Hepatocyte (in vitro differentiated cells): ENCODE data around the gene ETF1. TPM values are rescaled to one million over a fixed set of nuclear protein-coding genes. Genes with fewer than 3 reads are reported as not detected.
A peak's percentile ranks its signal among the peaks of the same experiment; 100 is the strongest.

ENCODE experiments used
- DNase-seq: peaks from one replicate; pipeline ENCODE4 v3.0.0-alpha.2; 2016; ENCODE audit warnings: low spot score
- H2AFZ ChIP-seq: fragments of 200-600 bp; sonication (generic); 2 replicates; pipeline ENCODE4 v1.6.0; 2016; ENCODE audit warnings: antibody characterized with exemption, mild to moderate bottlenecking
- H3K27ac ChIP-seq: fragments of 200-600 bp; sonication (generic); 2 replicates; pipeline ENCODE4 v1.5.1; 2016; ENCODE audit warnings: mild to moderate bottlenecking
- H3K27me3 ChIP-seq: fragments of 200-600 bp; sonication (generic); 2 replicates; pipeline ENCODE4 v1.6.1; 2016
- H3K36me3 ChIP-seq: fragments of 200-600 bp; sonication (generic); replicated peaks from 2 replicates; pipeline ENCODE4 v1.5.1; 2016; ENCODE audit warnings: low read depth; ENCODE audit not compliant: insufficient read depth
- H3K4me1 ChIP-seq: fragments of 200-600 bp; sonication (generic); 2 replicates; pipeline ENCODE4 v1.5.1; 2016; ENCODE audit warnings: mild to moderate bottlenecking, moderate library complexity; ENCODE audit not compliant: insufficient read depth
- H3K4me2 ChIP-seq: fragments of 200-600 bp; sonication (generic); 2 replicates; pipeline ENCODE4 v1.6.0; 2016
- H3K4me3 ChIP-seq: fragments of 200-600 bp; sonication (generic); 2 replicates; pipeline ENCODE4 v1.5.1; 2016; ENCODE audit warnings: mild to moderate bottlenecking
- H3K79me2 ChIP-seq: fragments of 200-600 bp; sonication (generic); 2 replicates; pipeline ENCODE4 v1.6.0; 2017; ENCODE audit warnings: mild to moderate bottlenecking
- H3K9me2 ChIP-seq: fragments of 200-600 bp; sonication (generic); replicated peaks from 2 replicates; pipeline ENCODE4 v1.6.0; 2017; ENCODE audit warnings: mild to moderate bottlenecking; ENCODE audit not compliant: insufficient read depth
- H3K9me3 ChIP-seq: fragments of 200-600 bp; sonication (generic); 2 replicates; pipeline ENCODE4 v1.5.1; 2016; ENCODE audit warnings: low read depth, mild to moderate bottlenecking
- H4K20me1 ChIP-seq: fragments of 200-600 bp; sonication (generic); 2 replicates; pipeline ENCODE4 v1.6.0; 2016; ENCODE audit warnings: mild to moderate bottlenecking; ENCODE audit not compliant: insufficient read depth, poor library complexity, severe bottlenecking
- EZH2 ChIP-seq: fragments of 200-600 bp; sonication (generic); IDR thresholded peaks from 2 replicates; pipeline ENCODE4 v1.6.1; 2016; ENCODE audit warnings: antibody characterized with exemption, mild to moderate bottlenecking, borderline replicate concordance
- EZH2phosphoT487 ChIP-seq: fragments of 200-600 bp; sonication (generic); IDR thresholded peaks from one replicate; pipeline ENCODE4 v1.6.1; 2018; ENCODE audit warnings: antibody characterized with exemption, mild to moderate bottlenecking, low read depth, moderate library complexity; ENCODE audit not compliant: unreplicated experiment, severe bottlenecking
- WGBS: methylation state at CpG from one replicate; pipeline ENCODE4 v1.1.6; 2016; ENCODE audit warnings: low lambda C conversion rate; ENCODE audit errors: missing lambda C conversion rate; 5-methylcytosine and 5-hydroxymethylcytosine counted together
- polyA plus RNA-seq: library from polyadenylated mRNA; unstranded; fragments of >200 nt; fragmentation: Nextera tagmentation; extraction: Ambion mirVana; gene quantifications from 2 replicates; pipeline ENCODE4 v1.2.1, GENCODE V29; 2016
- total RNA-seq: library from RNA; depleted of rRNA; stranded (reverse); fragments of >200 nt; gene quantifications from 2 replicates; pipeline ENCODE4 v1.2.3, GENCODE V29; 2014
- TF ChIP-seq, protein P1 (sequence below): fragments of 200-600 bp; sonication (generic); IDR thresholded peaks from 2 replicates; pipeline ENCODE4 v1.5.1; 2016; ENCODE audit warnings: antibody characterized with exemption, mild to moderate bottlenecking; ENCODE audit not compliant: poor library complexity

ETF1 gene
- total and polyA plus RNA-seq, 2 experiments from 2014 or later: 42.6 to 93.3 TPM

GRCh38 chr5:138536215-138536614, 6.8 kb downstream of the ETF1 start:
- Histone ChIP-seq H3K9me2 (no peaks in the 10 kb centered on the region), H3K36me3 (no peaks in the 10 kb centered on the region), H3K79me2 (peaks cover 100% of the 10 kb centered on the region), H3K4me1 (peaks cover 12% of the 10 kb centered on the region), H3K27me3 (no peaks in the 10 kb centered on the region), H2AFZ (no peak overlapping the region), H4K20me1 (peaks cover 83% of the 10 kb centered on the region), H3K4me2 (no peak overlapping the region), H3K9me3 (no peaks in the 10 kb centered on the region), H3K4me3 (no peak overlapping the region), H3K27ac (no peak overlapping the region)
- 74% methylated on average over 2 of the region's 2 CpGs for WGBS
- no peak for DNase-seq
- TF ChIP-seq, protein P1, sequence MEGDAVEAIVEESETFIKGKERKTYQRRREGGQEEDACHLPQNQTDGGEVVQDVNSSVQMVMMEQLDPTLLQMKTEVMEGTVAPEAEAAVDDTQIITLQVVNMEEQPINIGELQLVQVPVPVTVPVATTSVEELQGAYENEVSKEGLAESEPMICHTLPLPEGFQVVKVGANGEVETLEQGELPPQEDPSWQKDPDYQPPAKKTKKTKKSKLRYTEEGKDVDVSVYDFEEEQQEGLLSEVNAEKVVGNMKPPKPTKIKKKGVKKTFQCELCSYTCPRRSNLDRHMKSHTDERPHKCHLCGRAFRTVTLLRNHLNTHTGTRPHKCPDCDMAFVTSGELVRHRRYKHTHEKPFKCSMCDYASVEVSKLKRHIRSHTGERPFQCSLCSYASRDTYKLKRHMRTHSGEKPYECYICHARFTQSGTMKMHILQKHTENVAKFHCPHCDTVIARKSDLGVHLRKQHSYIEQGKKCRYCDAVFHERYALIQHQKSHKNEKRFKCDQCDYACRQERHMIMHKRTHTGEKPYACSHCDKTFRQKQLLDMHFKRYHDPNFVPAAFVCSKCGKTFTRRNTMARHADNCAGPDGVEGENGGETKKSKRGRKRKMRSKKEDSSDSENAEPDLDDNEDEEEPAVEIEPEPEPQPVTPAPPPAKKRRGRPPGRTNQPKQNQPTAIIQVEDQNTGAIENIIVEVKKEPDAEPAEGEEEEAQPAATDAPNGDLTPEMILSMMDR: no peak
- TF ChIP-seq EZH2 (no peak), EZH2phosphoT487 (no peak)

DNA sequence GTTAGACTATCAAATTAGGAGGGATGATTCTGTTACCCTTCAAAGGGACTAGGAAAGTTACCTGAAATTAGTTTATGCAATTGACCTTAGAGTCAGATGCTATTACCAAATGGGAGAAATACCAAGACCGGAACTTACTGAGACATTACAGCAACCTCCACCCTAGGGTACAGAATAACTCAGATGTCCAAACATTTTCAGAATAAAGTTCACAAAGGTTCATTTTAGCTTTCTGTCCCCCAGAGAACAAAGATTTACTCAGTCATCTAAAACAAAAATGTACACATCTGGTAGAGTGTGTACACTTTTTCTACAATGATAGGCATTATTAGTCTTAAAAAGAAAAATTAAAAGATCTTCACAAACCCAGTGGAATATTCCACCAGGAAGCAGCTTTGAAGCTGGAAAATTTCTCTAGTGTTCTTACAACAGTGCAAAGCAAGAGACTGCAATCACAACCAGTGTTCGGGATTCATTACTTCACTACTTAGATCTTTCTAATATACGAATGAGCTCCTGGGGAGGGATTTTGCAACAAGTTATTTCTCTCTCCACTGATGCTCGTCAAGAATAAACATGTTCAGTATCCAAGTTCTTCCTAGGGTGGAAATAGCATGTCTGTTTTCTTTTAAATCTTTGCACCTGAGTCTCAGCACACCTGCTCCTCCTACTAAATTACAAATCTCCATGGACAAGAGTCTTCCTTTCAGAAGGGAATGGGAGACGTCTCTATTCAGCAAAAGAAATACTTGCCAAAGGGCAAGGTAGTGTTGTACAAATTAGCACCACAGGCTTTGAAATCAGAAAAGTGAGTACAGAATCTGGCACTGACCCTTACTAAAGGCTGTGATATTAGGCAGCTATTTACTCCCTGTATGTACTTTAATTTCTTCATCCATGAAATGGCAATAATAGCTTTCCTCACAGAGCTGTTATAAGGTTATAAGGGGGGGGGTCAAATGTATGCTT, 8.8 kb downstream of the ETF1 start:
- H3K4me1 ChIP-seq: peaks cover 7% of the 10 kb centered on the region
- TF ChIP-seq EZH2phosphoT487 (no peak), EZH2 (no peak)
- TF ChIP-seq, protein P1: no peak
- no peaks in the 10 kb centered on the region for H3K9me3 ChIP-seq
- no peaks in the 10 kb centered on the region for H3K9me2 ChIP-seq
- no peak overlapping the region for H2AFZ ChIP-seq
- H3K27ac ChIP-seq: peak overlapping the region; percentile 15
- H3K79me2 ChIP-seq: peaks cover 100% of the 10 kb centered on the region
- no peaks in the 10 kb centered on the region for H3K27me3 ChIP-seq
- peaks cover 76% of the 10 kb centered on the region for H4K20me1 ChIP-seq
- H3K4me2 ChIP-seq: no peak overlapping the region
- WGBS: 90% methylated on average over 5 of the region's 5 CpGs
- H3K4me3 ChIP-seq: no peak overlapping the region
- DNase-seq: no peak
- no peaks in the 10 kb centered on the region for H3K36me3 ChIP-seq

DNA sequence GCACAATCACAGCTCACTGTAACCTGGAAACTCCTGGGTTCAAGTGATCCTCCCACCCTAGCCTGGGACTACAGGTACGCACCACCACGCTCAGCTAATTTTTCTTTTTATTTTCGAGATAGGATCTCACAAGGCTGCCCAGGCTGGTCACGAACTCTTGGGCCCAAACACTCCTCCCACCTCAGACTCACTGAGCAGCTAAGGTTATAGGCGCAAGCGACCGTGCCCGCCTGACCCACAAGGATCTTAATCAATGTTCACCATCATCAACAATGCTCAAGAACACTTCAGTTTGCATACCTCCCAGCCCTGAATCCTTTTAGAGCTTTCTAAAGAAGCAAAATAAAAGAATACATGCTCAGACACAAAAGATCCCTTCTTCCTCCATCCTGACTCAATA, 13.2 kb downstream of the ETF1 start:
- Histone ChIP-seq H2AFZ (no peak overlapping the region), H3K27ac (peak overlapping the region; percentile 16), H3K36me3 (no peaks in the 10 kb centered on the region), H3K9me3 (no peaks in the 10 kb centered on the region), H4K20me1 (peaks cover 76% of the 10 kb centered on the region), H3K27me3 (no peaks in the 10 kb centered on the region), H3K4me3 (no peak overlapping the region), H3K4me2 (no peak overlapping the region), H3K79me2 (peaks cover 95% of the 10 kb centered on the region), H3K9me2 (no peaks in the 10 kb centered on the region), H3K4me1 (peaks cover 18% of the 10 kb centered on the region)
- TF ChIP-seq EZH2 (no peak), EZH2phosphoT487 (no peak)
- TF ChIP-seq, protein P1: no peak
- DNase-seq: no peak
- WGBS: 91% methylated on average over 8 of the region's 8 CpGs
